BJ (cell line): ENCODE data around the gene SERP1. TPM values are rescaled to one million over a fixed set of nuclear protein-coding genes. Genes with fewer than 3 reads are reported as not detected.

Experiments used
- CTCF ChIA-PET: fragments of 350-600 bp; formaldehyde crosslinking; extraction: SDS; loops from one replicate; lab custom pipeline; 2021; ENCODE audit warnings: antibody characterized with exemption, inconsistent platforms; lab: Yijun Ruan, JAX
- POLR2A ChIA-PET: fragments of 300-600 bp; sonication (Branson Sonifier 250); formaldehyde crosslinking; extraction: SDS; loops from one replicate; lab custom pipeline; 2021; ENCODE audit warnings: antibody characterized with exemption; lab: Charles Lee
- DNase-seq: peaks from one replicate; pipeline ENCODE4 v3.0.0-alpha.2; 2011; ENCODE audit warnings: low read depth
- H3K27me3 ChIP-seq: 2 replicates; pipeline ENCODE4 v1.6.0; 2011; ENCODE audit warnings: low read length; ENCODE audit not compliant: control insufficient read depth, insufficient read depth
- H3K36me3 ChIP-seq: 2 replicates; pipeline ENCODE4 v1.5.1; 2011; ENCODE audit warnings: low read length; ENCODE audit not compliant: control insufficient read depth, insufficient read depth
- H3K4me3 ChIP-seq: 2 replicates; pipeline ENCODE4 v1.5.1; 2011; ENCODE audit warnings: low read depth, mild to moderate bottlenecking, control low read depth, low read length
- CTCF ChIP-seq: IDR thresholded peaks from 2 replicates; pipeline ENCODE4 v1.5.1; 2011; ENCODE audit warnings: low read depth, mild to moderate bottlenecking, control low read depth, inconsistent platforms, low read length, moderate library complexity; ENCODE audit not compliant: insufficient read depth
- polyA plus RNA-seq: library from polyadenylated mRNA; depleted of rRNA; stranded (reverse); fragments of >200 nt; gene quantifications from 2 replicates; pipeline ENCODE4 v1.2.3, GENCODE V29; 2011

SERP1 gene
- polyA plus RNA-seq, 1 experiment, result 86.5 TPM

- no peak for DNase-seq
- ChIA-PET CTCF (interaction anchor here (0.8 to 1.1 kb wide), 2 partner anchors 13 to 46 kb away, joined by 3 read pairs; no protein-coding TSS in a partner anchor), POLR2A (no interaction called here)
- Histone ChIP-seq H3K36me3 (peaks cover 3% of the 10 kb centered on the region), H3K4me3 (no peak overlapping the region), H3K27me3 (no peaks in the 10 kb centered on the region)
- TF ChIP-seq CTCF, result no peak
Observed at GRCh38 chr3:150540991-150541390, 5.3 kb downstream of the SERP1 start.

GRCh38 chr3:150540297-150540696, 6.0 kb downstream of the SERP1 start:
- Histone ChIP-seq H3K4me3 (no peak overlapping the region), H3K36me3 (peaks cover 3% of the 10 kb centered on the region), H3K27me3 (no peaks in the 10 kb centered on the region)
- TF ChIP-seq CTCF, result no peak
- DNase-seq, result no peak
- ChIA-PET POLR2A (no interaction called here), CTCF (no interaction called here)

GRCh38 chr3:150538324-150539208, 7.7 kb downstream of the SERP1 start:
- no peak for DNase-seq
- CTCF ChIA-PET, result interaction anchor here (0.8 to 2.3 kb wide), 4 partner anchors 10 to 128 kb away, joined by 3 to 9 read pairs (median 4); no protein-coding TSS in a partner anchor
- Histone ChIP-seq H3K36me3 (peaks cover 2% of the 10 kb centered on the region), H3K27me3 (no peaks in the 10 kb centered on the region), H3K4me3 (no peak overlapping the region)
- TF ChIP-seq CTCF, result no peak
- POLR2A ChIA-PET, result no interaction called here

- DNase-seq, result no peak
- H3K36me3 ChIP-seq, result no peaks in the 10 kb centered on the region
- ChIA-PET POLR2A (no interaction called here), CTCF (no interaction called here)
- no peak overlapping the region for H3K4me3 ChIP-seq
- no peak for TF ChIP-seq CTCF
- H3K27me3 ChIP-seq, result no peaks in the 10 kb centered on the region
Observed at GRCh38 chr3:150535204-150535603, 11.1 kb downstream of the SERP1 start.

- no peaks in the 10 kb centered on the region for H3K36me3 ChIP-seq
- TF ChIP-seq CTCF, result no peak
- POLR2A ChIA-PET, result no interaction called here
- H3K27me3 ChIP-seq, result no peaks in the 10 kb centered on the region
- no peak overlapping the region for H3K4me3 ChIP-seq
- DNase-seq, result no peak
- CTCF ChIA-PET, result interaction anchor here (1.4 kb wide), 1 partner anchor 13 kb away, joined by 3 read pairs; no protein-coding TSS in a partner anchor
Observed at GRCh38 chr3:150531775-150532174, 14.5 kb downstream of the SERP1 start.
